GM19372 (cell line): Measurements from ENCODE around the gene TOP2B.

Source experiments
- ATAC-seq: cut with Tn5 transposase; IDR thresholded peaks from one replicate; pipeline ENCODE4 v1.9.1; 2021; ENCODE audit warnings: mild to moderate bottlenecking, low read depth, moderate library complexity; ENCODE audit not compliant: unreplicated experiment

Gene TOP2B

GRCh38 chr3:25664812-25665314, at the start of gene TOP2B:
TSS of gene TOP2B (minus strand) at chr3:25664907. CDS start at chr3:25664297, 610 bp downstream.
- peak; percentile 77 for ATAC-seq

DNA sequence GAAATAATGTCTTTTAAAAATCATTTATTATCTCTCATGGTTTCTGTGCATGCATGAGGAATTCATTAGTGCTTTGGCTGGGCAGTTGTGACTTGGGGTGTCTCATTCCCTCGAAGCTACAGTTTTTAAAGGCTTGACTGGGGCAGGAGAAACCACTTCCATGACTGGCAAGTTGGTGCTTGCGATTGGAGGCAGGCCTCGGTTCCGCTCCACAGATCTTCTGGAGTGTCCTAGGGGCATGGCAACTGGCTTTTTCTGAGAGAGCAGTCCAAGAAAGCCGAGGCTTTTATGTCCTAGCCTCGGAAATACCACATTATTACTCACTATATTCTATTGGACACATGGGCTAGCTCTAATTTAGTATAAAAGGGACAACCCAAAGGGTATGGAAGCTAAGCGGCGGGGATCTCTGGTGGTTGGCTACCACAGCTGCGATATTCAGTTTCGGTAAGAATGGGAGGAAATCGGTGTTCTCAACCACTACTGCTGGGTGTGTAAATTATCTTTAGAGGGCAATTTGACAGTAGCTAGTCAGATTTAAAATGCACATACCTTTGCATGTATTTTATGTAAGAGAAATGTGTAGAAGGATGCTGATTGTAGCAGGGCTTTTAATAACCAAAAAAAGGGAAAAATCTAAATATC, 48.8 kb upstream of the TOP2B start:
- no peak for ATAC-seq

DNA sequence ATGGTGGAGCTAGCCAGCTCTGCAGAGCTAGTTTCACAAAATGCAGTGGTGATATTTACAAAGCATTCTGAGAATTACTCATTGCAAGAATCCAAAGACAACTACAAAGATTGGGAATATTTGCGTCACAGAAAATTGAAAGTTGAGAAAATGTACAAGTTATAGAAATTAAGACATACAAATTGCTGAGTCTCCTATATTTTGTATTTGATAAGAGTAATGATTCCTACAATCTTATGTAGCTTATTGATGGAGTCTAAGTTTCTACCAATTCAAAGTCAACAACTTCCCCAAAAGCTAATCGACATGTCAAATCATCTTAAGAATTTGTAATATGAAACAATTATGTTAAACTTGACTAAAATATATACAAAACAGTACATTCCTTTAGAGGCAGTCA, 46.4 kb upstream of the TOP2B start:
- ATAC-seq = no peak

- no peak for ATAC-seq
These were observed 43.3 kb upstream of the TOP2B start for GRCh38 chr3:25708036-25708435.

DNA sequence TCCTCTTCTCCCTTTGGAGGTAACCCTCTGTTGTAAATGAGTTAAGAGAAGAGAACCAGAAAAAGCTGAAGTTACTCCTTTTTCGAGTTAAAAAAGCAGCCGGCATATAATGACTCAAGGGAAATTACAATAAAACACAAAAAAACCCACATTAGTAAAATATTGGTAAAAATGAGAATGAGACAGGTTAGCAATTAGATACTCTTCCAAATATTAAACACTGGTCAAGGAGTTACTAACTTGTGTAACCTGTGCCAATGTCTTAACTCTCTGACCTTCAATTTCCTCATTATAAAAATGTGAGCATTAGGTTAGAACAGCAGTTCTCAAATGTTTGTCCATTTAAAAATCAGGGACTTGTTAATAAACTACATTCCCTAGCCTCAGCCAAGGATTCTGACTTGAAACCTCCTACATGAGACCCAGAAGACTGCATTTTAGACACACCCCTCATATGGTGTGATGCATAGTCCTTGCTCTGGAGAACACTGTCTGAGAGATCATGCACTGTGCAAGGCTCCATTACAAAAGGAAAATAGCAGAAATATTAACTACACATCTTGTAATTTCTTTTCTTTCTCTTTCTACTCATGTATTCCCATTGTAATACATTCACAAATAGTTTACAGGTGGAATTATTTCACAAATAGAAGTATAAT, 42.7 kb upstream of the TOP2B start:
- ATAC-seq = peak; percentile 44

DNA sequence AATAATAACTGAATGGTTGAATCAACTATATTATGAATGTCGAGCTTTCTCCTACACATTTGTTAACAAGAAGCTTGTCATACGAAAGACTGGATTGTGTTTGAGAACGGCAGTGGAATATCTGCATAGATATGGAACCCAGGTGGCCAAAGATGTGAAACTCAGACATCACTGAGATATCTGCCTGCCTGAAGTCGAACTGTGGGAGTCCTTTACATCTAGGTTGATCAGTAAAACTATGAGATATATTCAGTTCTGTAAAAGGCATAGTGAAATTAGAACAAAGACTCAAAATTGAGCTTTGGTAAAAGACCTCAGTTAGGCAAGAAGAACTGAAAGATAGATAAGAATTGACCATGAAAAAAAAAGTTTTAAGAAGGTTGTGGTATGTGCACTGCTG, 41.5 kb upstream of the TOP2B start:
- no peak for ATAC-seq

- no peak for ATAC-seq
These were observed 32.8 kb upstream of the TOP2B start for GRCh38 chr3:25697553-25697952.

DNA sequence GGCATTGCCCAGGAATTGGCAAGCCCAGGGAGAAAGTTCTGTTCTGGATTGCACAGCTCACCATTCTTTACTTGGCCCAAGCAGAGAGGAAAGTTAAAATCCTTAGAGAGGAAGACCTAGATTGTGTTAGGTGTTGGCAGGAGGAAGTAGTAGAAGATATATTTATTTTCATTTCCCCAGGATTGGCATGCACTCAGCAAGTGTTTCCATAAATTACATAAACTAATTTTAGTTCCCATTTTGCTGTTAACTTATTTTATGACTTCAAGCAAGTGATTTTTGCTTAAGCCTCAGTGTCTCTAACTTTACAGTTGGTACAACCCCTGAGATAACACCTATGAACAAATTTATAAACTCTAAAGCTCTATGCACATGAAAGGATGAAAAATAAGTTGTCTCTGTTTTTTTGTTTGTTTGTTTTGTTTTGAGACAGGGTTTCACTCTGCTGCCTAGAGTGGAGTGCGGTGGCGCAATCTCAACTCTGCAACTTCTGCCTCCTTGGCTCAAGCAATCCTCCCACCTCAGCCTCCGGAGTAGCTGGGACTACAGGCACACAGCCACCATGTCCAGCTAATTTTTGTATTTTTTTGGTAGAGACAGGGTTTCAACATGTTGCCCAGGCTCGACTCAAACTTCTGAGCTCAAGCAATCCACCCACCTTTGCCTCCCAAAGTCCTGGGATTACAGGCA, 31.2 kb upstream of the TOP2B start:
- ATAC-seq = no peak

- no peak for ATAC-seq
These were observed 28.5 kb upstream of the TOP2B start for GRCh38 chr3:25693238-25693637.

- ATAC-seq = no peak
These were observed 27.6 kb upstream of the TOP2B start for GRCh38 chr3:25692341-25692740.

DNA sequence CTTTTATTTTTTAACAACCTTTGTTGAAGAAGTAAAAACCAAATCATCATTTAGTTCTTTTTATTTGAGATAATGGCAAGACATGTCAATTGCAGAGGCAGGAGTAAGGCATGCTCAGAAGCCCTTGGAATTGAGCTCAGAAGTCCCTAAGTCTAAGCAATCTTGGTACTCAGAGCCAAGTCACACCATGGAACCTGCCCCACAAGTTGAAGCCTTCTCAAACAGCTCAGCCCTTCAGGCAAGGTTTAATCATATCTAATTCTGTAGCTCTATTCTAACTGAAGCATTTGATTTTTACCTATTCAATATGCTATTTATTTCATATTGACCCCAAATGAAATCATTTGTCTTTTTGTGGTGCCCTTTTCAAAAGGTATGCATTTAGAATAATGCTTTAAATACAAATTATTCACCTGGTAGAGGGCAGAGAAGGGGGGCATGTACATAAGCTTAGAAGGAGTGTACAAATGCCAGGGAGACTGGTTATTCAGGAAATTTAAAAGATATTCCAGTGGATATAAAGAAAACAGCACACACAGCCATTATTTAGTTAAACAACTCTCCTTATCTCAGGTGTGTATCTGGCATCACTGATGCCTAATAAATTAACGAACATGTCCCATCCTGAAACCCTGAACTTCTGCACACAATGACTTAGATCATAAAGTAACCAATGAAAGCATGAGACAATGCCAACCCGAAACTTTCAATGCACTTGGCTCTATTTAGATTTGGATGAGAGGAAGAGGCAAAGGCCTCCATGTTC, 26.2 kb upstream of the TOP2B start:
- no peak for ATAC-seq

- no peak for ATAC-seq
These were observed 24.5 kb upstream of the TOP2B start for GRCh38 chr3:25689226-25689625.

DNA sequence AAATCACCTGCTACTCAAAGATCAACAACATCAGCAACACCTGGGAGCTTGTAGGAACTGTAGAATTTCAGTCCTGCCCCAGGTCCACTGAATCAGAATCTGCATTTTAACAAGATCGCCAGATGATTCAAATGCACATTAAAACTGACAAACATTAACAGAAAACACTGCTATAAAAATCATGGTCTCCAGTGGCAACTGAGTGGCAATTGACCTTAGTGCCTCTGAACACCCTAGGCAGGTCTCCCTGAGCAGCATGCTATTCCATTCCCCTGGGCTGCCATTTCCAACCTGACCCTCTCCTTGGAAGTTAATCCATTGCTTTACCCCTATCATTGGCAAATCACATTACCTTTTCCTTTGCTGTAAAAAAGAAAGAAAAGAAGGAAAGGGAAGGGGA, 23.0 kb upstream of the TOP2B start:
- no peak for ATAC-seq

DNA sequence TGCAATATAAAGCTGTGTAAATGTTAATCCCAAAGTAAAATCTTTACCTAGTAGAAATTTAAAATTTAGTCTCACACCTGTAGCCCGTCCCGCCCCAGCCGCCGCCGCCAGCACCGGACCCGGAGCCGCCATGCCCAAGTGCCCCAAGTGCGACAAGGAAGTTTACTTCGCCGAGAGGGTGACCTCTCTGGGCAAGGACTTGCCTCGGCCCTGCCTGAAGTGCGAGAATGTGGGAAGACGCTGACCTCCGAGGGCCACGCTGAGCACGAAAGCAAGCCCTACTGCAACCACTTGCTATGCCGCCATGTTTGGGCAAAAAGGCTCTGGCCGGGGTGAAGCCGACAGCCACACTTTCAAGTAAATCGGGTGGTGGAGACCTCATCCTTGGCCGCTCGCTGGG, 22.1 kb upstream of the TOP2B start:
- no peak for ATAC-seq

DNA sequence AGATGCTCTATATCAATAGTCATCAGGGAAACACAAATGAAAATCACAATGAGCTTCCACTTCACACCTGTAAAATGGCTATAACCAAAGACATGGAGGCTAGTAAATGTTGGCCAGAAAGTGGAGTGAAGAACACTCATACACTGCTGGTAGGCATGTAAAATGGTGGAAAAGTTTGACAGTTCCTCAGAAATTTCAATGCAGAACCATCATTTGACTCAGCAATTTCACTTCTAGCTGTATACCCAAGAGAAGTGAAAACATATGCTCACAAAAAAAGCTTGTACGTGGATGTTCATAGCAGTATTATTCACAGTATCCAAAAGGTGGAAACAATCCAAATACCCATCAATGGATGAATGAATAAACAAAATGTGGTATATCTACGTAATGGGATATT, 19.2 kb upstream of the TOP2B start:
- no peak for ATAC-seq

GRCh38 chr3:25683410-25683809, 18.7 kb upstream of the TOP2B start:
- ATAC-seq = no peak

DNA sequence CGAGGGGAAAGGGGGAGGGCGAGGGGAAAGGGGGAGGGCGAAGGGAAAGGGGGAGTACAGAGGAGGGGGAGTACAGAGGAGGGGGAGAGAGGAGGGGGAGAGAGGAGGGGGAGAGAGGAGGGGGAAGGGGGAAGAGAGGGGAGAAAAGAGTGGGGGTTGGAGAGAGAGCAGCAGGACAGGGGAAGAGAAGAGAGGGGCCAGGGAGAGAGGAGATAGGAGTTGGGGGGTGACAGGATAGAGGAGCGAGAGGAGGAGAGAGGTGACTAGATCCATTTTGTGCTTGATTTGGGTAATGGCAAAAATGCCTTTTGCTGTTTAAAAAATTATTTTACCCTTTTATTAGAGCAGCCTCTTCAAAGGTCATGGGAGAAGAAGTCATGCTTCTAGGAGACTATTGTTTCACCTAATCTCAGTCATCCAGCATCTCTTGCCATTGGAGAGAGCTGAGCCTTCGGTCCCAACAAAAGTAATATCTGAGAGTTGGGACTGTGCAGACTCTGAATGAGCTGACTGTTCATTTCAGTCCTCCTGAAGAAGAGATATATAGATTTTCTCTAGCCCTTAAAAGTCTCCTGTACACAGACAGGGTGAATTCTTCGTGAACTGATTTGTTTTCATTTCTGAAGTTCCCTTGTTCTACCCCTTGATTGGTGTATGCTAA, 15.1 kb upstream of the TOP2B start:
- no peak for ATAC-seq

- ATAC-seq = no peak
These were observed 14.5 kb upstream of the TOP2B start for GRCh38 chr3:25679166-25679565.

GRCh38 chr3:25678581-25678980, 13.9 kb upstream of the TOP2B start:
- no peak for ATAC-seq

DNA sequence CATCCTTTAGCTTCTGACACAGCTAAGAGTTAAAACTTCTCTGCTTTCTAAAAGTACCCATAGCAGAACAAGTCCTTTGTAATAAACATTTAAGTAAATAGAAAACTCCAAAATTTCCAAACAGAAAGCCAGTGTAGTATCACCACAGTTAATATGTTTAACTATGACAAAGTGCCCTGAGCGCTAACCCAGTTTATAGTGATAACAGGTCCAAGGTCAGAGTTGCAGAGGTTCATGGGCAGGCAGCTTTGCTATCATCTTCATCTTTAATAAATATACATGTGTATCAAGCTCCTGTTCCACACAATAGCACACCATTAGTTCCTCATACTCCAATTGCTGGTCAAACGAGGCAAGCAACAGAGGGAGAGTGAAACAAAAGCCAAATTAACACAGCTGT, 12.4 kb upstream of the TOP2B start:
- ATAC-seq = no peak
